HEK293T (cell line): ENCODE data around the gene CELA3B.
"Not testable (repeated sequence)": the region's sequence is repeated elsewhere in the genome, so short reads cannot be mapped to it uniquely, and the experiment has no call there.

ENCODE experiments used
- CTCF ChIA-PET: fragments of 350-600 bp; formaldehyde crosslinking; extraction: SDS; loops from one replicate; lab custom pipeline; 2021; ENCODE audit warnings: antibody characterized with exemption, inconsistent platforms; lab: Yijun Ruan, JAX
- POLR2A ChIA-PET: fragments of 350-600 bp; formaldehyde crosslinking; extraction: SDS; loops from one replicate; lab custom pipeline; 2020; ENCODE audit warnings: antibody characterized with exemption, inconsistent platforms; lab: Yijun Ruan, JAX
- DNase-seq: peaks from one replicate; pipeline ENCODE4 v3.0.0; 2012; ENCODE audit warnings: mixed read lengths; ENCODE audit errors: extremely low spot score
- ARNT ChIP-seq: fragments of 450-650 bp; IDR thresholded peaks from 2 replicates; pipeline ENCODE4 v1.6.1; 2017; ENCODE audit warnings: mild to moderate bottlenecking
- BHLHE40 ChIP-seq: fragments of 450-650 bp; IDR thresholded peaks from 2 replicates; pipeline ENCODE4 v1.6.1; 2016; ENCODE audit warnings: mild to moderate bottlenecking, moderate library complexity, borderline replicate concordance
- CTBP1 ChIP-seq: fragments of 450-650 bp; IDR thresholded peaks from 2 replicates; pipeline ENCODE4 v1.6.1; 2016; ENCODE audit warnings: borderline replicate concordance
- FOXM1 ChIP-seq: fragments of 450-650 bp; IDR thresholded peaks from 2 replicates; pipeline ENCODE4 v1.6.1; 2017; ENCODE audit warnings: mild to moderate bottlenecking, borderline replicate concordance
- HDGF ChIP-seq: fragments of 450-650 bp; IDR thresholded peaks from 2 replicates; pipeline ENCODE4 v1.6.1; 2017; ENCODE audit warnings: antibody characterized with exemption, borderline replicate concordance
- L3MBTL2 ChIP-seq: fragments of 450-650 bp; conservative IDR thresholded peaks from 2 replicates; pipeline ENCODE4 v1.6.1; 2016; ENCODE audit warnings: mild to moderate bottlenecking
- NFRKB ChIP-seq: fragments of 450-650 bp; IDR thresholded peaks from 2 replicates; pipeline ENCODE4 v1.6.1; 2016; ENCODE audit warnings: mild to moderate bottlenecking, moderate library complexity
- SP1 ChIP-seq: fragments of 450-650 bp; IDR thresholded peaks from 2 replicates; pipeline ENCODE4 v1.6.1; 2017
- ZNF384 ChIP-seq: fragments of 450-650 bp; IDR thresholded peaks from 2 replicates; pipeline ENCODE4 v1.6.1; 2016

The CELA3B gene

GRCh38 chr1:21985893-21986292 is 9.1 kb downstream of the CELA3B start:
- CTCF ChIA-PET, POLR2A ChIA-PET, DNase-seq: not testable (repeated sequence)

- POLR2A ChIA-PET, CTCF ChIA-PET, DNase-seq: not testable (repeated sequence)
These were observed 9.6 kb downstream of the CELA3B start for GRCh38 chr1:21986386-21986785.

GRCh38 chr1:21989672-21990393 is 13.0 kb downstream of the CELA3B start:
- POLR2A ChIA-PET, CTCF ChIA-PET, DNase-seq: not testable (repeated sequence)

GRCh38 chr1:21992186-21992585 is 15.4 kb downstream of the CELA3B start:
- POLR2A ChIA-PET = interaction anchor here (0.6 kb wide), 1 partner anchor 14 kb away, joined by 3 read pairs; no protein-coding TSS in a partner anchor
- DNase-seq, CTCF ChIA-PET: not testable (repeated sequence)

GRCh38 chr1:21994716-21995115 is 17.9 kb downstream of the CELA3B start:
- CTCF ChIA-PET, POLR2A ChIA-PET, DNase-seq: not testable (repeated sequence)

GRCh38 chr1:21996663-21996970 is 19.8 kb downstream of the CELA3B start:
- POLR2A ChIA-PET, CTCF ChIA-PET, DNase-seq: not testable (repeated sequence)

- CTCF ChIA-PET = interaction anchor here (0.6 kb wide), 1 partner anchor 108 kb away, joined by 6 read pairs; no protein-coding TSS in a partner anchor
- POLR2A ChIA-PET, DNase-seq: not testable (repeated sequence)
These were observed 21.2 kb downstream of the CELA3B start for GRCh38 chr1:21997891-21998623.

GRCh38 chr1:21998624-21999294 is 21.9 kb downstream of the CELA3B start:
- POLR2A ChIA-PET, CTCF ChIA-PET, DNase-seq: not testable (repeated sequence)

GRCh38 chr1:21999645-22000044 is 22.8 kb downstream of the CELA3B start:
- POLR2A ChIA-PET, DNase-seq, CTCF ChIA-PET: not testable (repeated sequence)

- CTCF ChIA-PET = no interaction called here
- POLR2A ChIA-PET = no interaction called here
- DNase-seq = no peak
- TF ChIP-seq ARNT = no peak
- no peak for TF ChIP-seq NFRKB
- no peak for TF ChIP-seq ZNF384
- no peak for TF ChIP-seq CTBP1
- no peak for TF ChIP-seq BHLHE40
- no peak for TF ChIP-seq L3MBTL2
- TF ChIP-seq SP1 = no peak
- TF ChIP-seq HDGF = no peak
- TF ChIP-seq FOXM1 = no peak
These were observed 24.6 kb downstream of the CELA3B start, which contains the start of gene CELA3A for GRCh38 chr1:22001409-22001808. Gene CELA3A (plus strand): TSS chr1:22001657. CDS start chr1:22001675, 18 bp downstream.

GRCh38 chr1:22002461-22002860 is 25.6 kb downstream of the CELA3B start:
- POLR2A ChIA-PET, DNase-seq, CTCF ChIA-PET: not testable (repeated sequence)

GRCh38 chr1:22002875-22003274 is 26.1 kb downstream of the CELA3B start:
- CTCF ChIA-PET, DNase-seq, POLR2A ChIA-PET: not testable (repeated sequence)

- DNase-seq, POLR2A ChIA-PET: not testable (repeated sequence)
These were observed 27.1 kb downstream of the CELA3B start for GRCh38 chr1:22003959-22004358.

GRCh38 chr1:22005261-22006149 is 28.7 kb downstream of the CELA3B start:
- not testable (repeated sequence) for DNase-seq
- ChIA-PET POLR2A (interaction anchor here (0.6 kb wide), 1 partner anchor 13 kb away, joined by 3 read pairs; no protein-coding TSS in a partner anchor), CTCF (interaction anchor here (0.9 to 1.1 kb wide), 2 partner anchors 16 to 19 kb away, joined by 3 to 5 read pairs; no protein-coding TSS in a partner anchor)

More at GRCh38 chr1:22003959-22004358, 27.1 kb downstream of the CELA3B start:
- CTCF ChIA-PET = not testable (repeated sequence)

- DNase-seq, CTCF ChIA-PET, POLR2A ChIA-PET: not testable (repeated sequence)
These were observed 29.9 kb downstream of the CELA3B start for GRCh38 chr1:22006736-22007135.
